HG02623 (cell line): ENCODE results near the gene FBXO17.

Experiments
- ATAC-seq: cut with Tn5 transposase; IDR thresholded peaks from one replicate; pipeline ENCODE4 v1.9.1; 2021; ENCODE audit warnings: moderate library complexity; ENCODE audit not compliant: unreplicated experiment

FBXO17 gene

DNA sequence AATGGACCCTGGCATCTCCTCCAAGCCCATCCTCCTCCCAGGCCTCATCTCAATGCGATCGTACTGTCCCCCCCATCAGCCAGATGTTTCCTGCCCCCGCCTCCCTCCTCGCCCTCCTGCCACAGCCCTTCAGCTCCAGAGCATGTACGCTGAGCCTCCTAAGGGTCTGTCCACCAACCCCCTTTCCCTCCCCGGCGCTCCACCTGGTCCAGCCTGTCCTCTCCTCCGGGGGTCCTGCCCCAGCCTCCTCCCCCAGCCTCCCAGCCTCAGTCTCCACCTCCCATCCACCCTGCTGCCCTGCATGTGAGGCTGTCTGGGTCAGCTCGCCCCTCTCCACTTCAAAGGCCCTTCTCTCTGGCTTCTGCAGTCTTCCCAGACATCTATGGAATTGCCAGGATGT lies 80.6 kb downstream of the FBXO17 start:
- no peak for ATAC-seq

DNA sequence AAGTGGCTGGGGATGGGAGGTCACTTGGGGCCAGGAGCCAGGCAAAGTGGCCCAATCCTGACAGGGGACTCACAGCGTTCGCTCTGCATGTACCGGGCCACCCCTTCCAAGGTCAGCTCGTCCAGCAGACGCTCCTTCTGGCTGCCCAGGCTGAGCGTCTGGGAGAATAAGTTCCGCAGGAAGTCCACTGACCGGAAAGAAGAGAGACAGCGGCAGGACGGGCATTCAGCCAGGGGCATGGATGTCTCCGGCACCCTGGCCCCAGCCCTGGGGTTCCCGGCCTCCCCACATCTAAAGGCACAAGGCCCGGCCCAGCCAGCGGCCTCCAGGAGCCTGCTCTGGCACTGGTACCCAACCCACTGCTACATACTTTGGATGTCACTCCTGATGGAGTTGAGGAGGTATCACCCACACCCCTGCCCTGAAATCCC lies 82.2 kb downstream of the FBXO17 start:
- no peak for ATAC-seq

GRCh38 chr19:38892841-38893240 lies 82.7 kb downstream of the FBXO17 start:
- no peak for ATAC-seq

DNA sequence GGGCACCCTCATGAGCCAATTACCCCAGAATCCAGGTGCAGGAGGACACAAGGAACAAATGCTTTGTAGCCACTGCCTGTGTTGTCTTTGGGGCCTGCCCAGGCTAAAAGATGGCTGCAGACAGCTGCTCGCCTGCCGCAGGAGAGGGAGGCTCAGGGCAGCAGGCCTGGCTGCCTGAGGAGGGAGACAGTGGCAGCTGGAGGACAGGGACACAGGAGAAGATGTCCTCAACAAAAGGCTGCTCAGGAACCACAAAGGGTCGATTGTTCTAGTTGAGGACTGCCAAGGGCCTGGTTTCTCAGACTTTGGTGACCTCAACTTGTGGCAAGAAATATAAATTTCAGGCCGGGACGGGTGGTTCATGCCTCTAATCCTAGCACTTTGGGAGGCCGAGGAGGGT lies 83.8 kb downstream of the FBXO17 start:
- ATAC-seq, result no peak
